Vagina (tissue), 2 donors: ENCODE results near the gene SH3BP5L. TPM values are rescaled to one million over a fixed set of nuclear protein-coding genes. Genes with fewer than 3 reads are reported as not detected.

Source experiments
- DNase-seq, 2 donors: peaks; one replicate each; pipeline ENCODE4 v3.0.0-alpha.2; 2017; ENCODE audit errors: extremely low spot score in 2 of 2
- H3K27ac ChIP-seq: fragments of 200-600 bp; sonication (generic); one replicate; pipeline ENCODE4 v1.5.1; 2019
- H3K27me3 ChIP-seq: fragments of 200-600 bp; sonication (generic); one replicate; pipeline ENCODE4 v1.5.1; 2019
- H3K36me3 ChIP-seq, 2 donors: fragments of 200-600 bp; sonication (generic); one replicate each; pipeline ENCODE4 v1.5.1; 2017 to 2019
- H3K4me1 ChIP-seq: fragments of 200-600 bp; sonication (generic); one replicate; pipeline ENCODE4 v1.5.1; 2019
- H3K4me3 ChIP-seq, 2 donors: fragments of 200-600 bp; sonication (generic); 1 replicate in 1 of 2; 2 replicates in 1 of 2; pipeline ENCODE4 v1.5.1; 2016 to 2019
- H3K9me3 ChIP-seq: fragments of 200-600 bp; sonication (generic); one replicate; pipeline ENCODE4 v1.5.1; 2019
- CTCF ChIP-seq, 3 experiments: fragments of 450-650 bp in 2 of 3; fragments of 200-600 bp in 1 of 3; sonication (generic) in 1 of 3; IDR thresholded peaks; one replicate each; pipeline ENCODE4 v1.5.1; 2017 to 2019; ENCODE audit warnings: antibody characterized with exemption in 3 of 3, mild to moderate bottlenecking in 2 of 3, moderate library complexity in 2 of 3
- POLR2A ChIP-seq, 2 donors: fragments of 450-650 bp; IDR thresholded peaks; one replicate each; pipeline ENCODE4 v1.6.1; 2017; ENCODE audit warnings: antibody characterized with exemption in 2 of 2, mild to moderate bottlenecking in 2 of 2, moderate library complexity in 2 of 2
- POLR2AphosphoS5 ChIP-seq, 2 donors: sonication (generic); formaldehyde crosslinking; IDR thresholded peaks; one replicate each; pipeline ENCODE4 v1.9.0; 2017; ENCODE audit warnings: antibody characterized with exemption in 2 of 2, mild to moderate bottlenecking in 2 of 2, low read depth in 1 of 2; ENCODE audit not compliant: insufficient read depth in 1 of 2
- intact Hi-C: fragments of 100-400 bp; cut with DNase I; formaldehyde crosslinking; loops from one replicate; pipeline ENCODE4 v1.15.1; 2023
- total RNA-seq: library from RNA; depleted of rRNA; stranded (reverse); fragments of >200 nt; gene quantifications from one replicate; pipeline ENCODE4 v1.2.3, GENCODE V29; 2016

SH3BP5L gene
- total RNA-seq, 1 donor from 2014 or later: 18.7 TPM

- Histone ChIP-seq H3K36me3 (peaks cover 0 to 50% of the 10 kb centered on the region in 2 donors), H3K4me1 (peaks cover 23% of the 10 kb centered on the region), H3K27me3 (no peaks in the 10 kb centered on the region), H3K27ac (no peak overlapping the region), H3K4me3 (no peak overlapping the region), H3K9me3 (no peaks in the 10 kb centered on the region)
- intact Hi-C loops: no loop called here
- no peak for TF ChIP-seq CTCF (IDR thresholded peaks at IDR 0.05)
- TF ChIP-seq POLR2A (IDR thresholded peaks at IDR 0.05): no peak
- TF ChIP-seq POLR2AphosphoS5 (IDR thresholded peaks at IDR 0.05; ENCODE audit: insufficient read depth in 1 of 2, low read depth in 1 of 2): no peak
- DNase-seq: peak in 1 of 2 donors; percentile 34
These were observed 10.2 kb downstream of the SH3BP5L start for GRCh38 chr1:248815407-248816034.

GRCh38 chr1:248814351-248814750 lies 11.4 kb downstream of the SH3BP5L start:
- peaks cover 0 to 46% of the 10 kb centered on the region in 2 donors for H3K36me3 ChIP-seq

GRCh38 chr1:248813546-248813945 lies 12.2 kb downstream of the SH3BP5L start:
- TF ChIP-seq POLR2A (IDR thresholded peaks at IDR 0.05) (no peak), POLR2AphosphoS5 (IDR thresholded peaks at IDR 0.05; ENCODE audit: insufficient read depth in 1 of 2, low read depth in 1 of 2) (no peak), CTCF (IDR thresholded peaks at IDR 0.05) (no peak)
- DNase-seq: peak in 1 of 2 donors; percentile 43

More at GRCh38 chr1:248814351-248814750, 11.4 kb downstream of the SH3BP5L start:
- Histone ChIP-seq H3K27me3 (no peaks in the 10 kb centered on the region), H3K27ac (no peak overlapping the region), H3K4me1 (peaks cover 29% of the 10 kb centered on the region), H3K4me3 (no peak overlapping the region), H3K9me3 (no peaks in the 10 kb centered on the region)
- peak in 1 of 2 donors; percentile 79 for DNase-seq
- TF ChIP-seq POLR2AphosphoS5 (IDR thresholded peaks at IDR 0.05; ENCODE audit: insufficient read depth in 1 of 2, low read depth in 1 of 2) (no peak), POLR2A (IDR thresholded peaks at IDR 0.05) (no peak), CTCF (IDR thresholded peaks at IDR 0.05) (no peak)
- intact Hi-C loops: no loop called here

GRCh38 chr1:248812736-248813425 lies 12.8 kb downstream of the SH3BP5L start:
- Histone ChIP-seq H3K4me3 (no peak overlapping the region), H3K36me3 (peaks cover 0 to 46% of the 10 kb centered on the region in 2 donors), H3K4me1 (peaks cover 18% of the 10 kb centered on the region), H3K27ac (no peak overlapping the region), H3K9me3 (no peaks in the 10 kb centered on the region), H3K27me3 (no peaks in the 10 kb centered on the region)
- intact Hi-C loops: no loop called here
- TF ChIP-seq POLR2AphosphoS5 (IDR thresholded peaks at IDR 0.05; ENCODE audit: insufficient read depth in 1 of 2, low read depth in 1 of 2) (no peak), POLR2A (IDR thresholded peaks at IDR 0.05) (no peak), CTCF (IDR thresholded peaks at IDR 0.05) (no peak)
- DNase-seq: peak in 1 of 2 donors; percentile 72

More at GRCh38 chr1:248813546-248813945, 12.2 kb downstream of the SH3BP5L start:
- Histone ChIP-seq H3K36me3 (peaks cover 0 to 46% of the 10 kb centered on the region in 2 donors), H3K4me3 (no peak overlapping the region), H3K4me1 (peaks cover 21% of the 10 kb centered on the region), H3K27ac (no peak overlapping the region), H3K9me3 (no peaks in the 10 kb centered on the region), H3K27me3 (no peaks in the 10 kb centered on the region)
- intact Hi-C loops: no loop called here
